H1 (cell line): ENCODE measurements around the gene MLPH.

Experiments used
- CTBP2 ChIP-seq: IDR thresholded peaks from 2 replicates; pipeline ENCODE4 v1.7.0; 2011; ENCODE audit warnings: borderline replicate concordance, mild to moderate bottlenecking, moderate library complexity, mixed read lengths, low read length; ENCODE audit not compliant: insufficient read depth, insufficient read length
- EP300 ChIP-seq, 2 experiments: IDR thresholded peaks; 1 replicate in 1 of 2; 2 replicates in 1 of 2; pipeline ENCODE4 v1.6.1; 2011 to 2012; ENCODE audit warnings: low read depth in 2 of 2, low read length in 2 of 2, mild to moderate bottlenecking in 2 of 2, borderline replicate concordance in 1 of 2, inconsistent platforms in 1 of 2, moderate library complexity in 1 of 2
- JUN ChIP-seq: IDR thresholded peaks from 2 replicates; pipeline ENCODE4 v1.6.1; 2011; ENCODE audit warnings: low read depth, mild to moderate bottlenecking, improper control_type of control experiment, low read length
- KDM1A ChIP-seq: fragments of 200-600, 300-600 bp; sonication (generic); IDR thresholded peaks from 2 replicates; pipeline ENCODE4 v1.7.1; 2016; ENCODE audit warnings: mild to moderate bottlenecking, low read length, borderline replicate concordance
- POLR2A ChIP-seq, 2 experiments: IDR thresholded peaks; 1 replicate in 1 of 2; 2 replicates in 1 of 2; pipeline ENCODE4 v1.6.1; 2011; ENCODE audit warnings: low read depth in 2 of 2, low read length in 2 of 2, mild to moderate bottlenecking in 2 of 2; ENCODE audit errors: control extremely low read depth in 1 of 2
- POLR2AphosphoS5 ChIP-seq: IDR thresholded peaks from 2 replicates; pipeline ENCODE4 v1.6.1; 2011; ENCODE audit warnings: low read depth, low read length
- RFX5 ChIP-seq: IDR thresholded peaks from 2 replicates; pipeline ENCODE4 v1.6.1; 2011; ENCODE audit warnings: low read depth, low read length, improper control_type of control experiment, borderline replicate concordance
- TAF1 ChIP-seq: IDR thresholded peaks from 2 replicates; pipeline ENCODE4 v1.6.1; 2011; ENCODE audit warnings: mild to moderate bottlenecking, low read depth, low read length
- TBP ChIP-seq: IDR thresholded peaks from 2 replicates; pipeline ENCODE4 v1.6.1; 2011; ENCODE audit warnings: low read depth, low read length, improper control_type of control experiment
- TF ChIP-seq, protein P1 (sequence below), 3 experiments: IDR thresholded peaks; 1 replicate in 2 of 3; 2 replicates in 1 of 3; pipeline versions ENCODE4 v1.5.1 to v1.6.1; 2011; ENCODE audit warnings: low read length in 3 of 3, mild to moderate bottlenecking in 3 of 3, inconsistent platforms in 2 of 3, low read depth in 1 of 3, moderate library complexity in 1 of 3; ENCODE audit not compliant: insufficient read depth in 1 of 3; ENCODE audit errors: control extremely low read depth in 1 of 3
- TF ChIP-seq, protein P2 (sequence below): IDR thresholded peaks from 2 replicates; pipeline ENCODE4 v1.6.1; 2012; ENCODE audit warnings: inconsistent platforms

DNA sequence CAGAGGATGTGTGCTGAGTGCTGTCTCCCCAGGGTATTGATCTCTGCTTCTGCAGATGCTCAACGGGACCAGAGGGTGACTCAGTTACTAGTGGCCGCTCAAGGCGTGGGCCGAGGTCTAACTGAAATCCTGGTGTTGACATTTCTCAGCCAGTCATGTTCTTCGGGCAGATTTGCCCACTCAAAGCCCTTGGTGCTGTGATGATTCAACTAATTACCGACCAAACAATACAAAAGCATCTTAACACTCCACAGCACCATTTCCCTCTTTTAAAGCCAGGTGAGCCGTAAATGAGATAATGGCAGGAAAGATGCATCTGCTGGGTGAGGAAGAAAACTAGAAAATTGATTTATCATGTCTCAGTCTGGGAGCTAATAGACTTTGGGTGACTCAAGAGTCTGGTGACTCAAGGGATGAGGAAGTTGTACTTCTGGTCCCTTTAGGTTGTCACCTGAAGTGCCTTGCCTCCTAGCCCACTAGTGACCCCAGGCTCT is 46.7 kb downstream of the MLPH start:
- TF ChIP-seq POLR2AphosphoS5, result no peak
- TF ChIP-seq, protein P1, sequence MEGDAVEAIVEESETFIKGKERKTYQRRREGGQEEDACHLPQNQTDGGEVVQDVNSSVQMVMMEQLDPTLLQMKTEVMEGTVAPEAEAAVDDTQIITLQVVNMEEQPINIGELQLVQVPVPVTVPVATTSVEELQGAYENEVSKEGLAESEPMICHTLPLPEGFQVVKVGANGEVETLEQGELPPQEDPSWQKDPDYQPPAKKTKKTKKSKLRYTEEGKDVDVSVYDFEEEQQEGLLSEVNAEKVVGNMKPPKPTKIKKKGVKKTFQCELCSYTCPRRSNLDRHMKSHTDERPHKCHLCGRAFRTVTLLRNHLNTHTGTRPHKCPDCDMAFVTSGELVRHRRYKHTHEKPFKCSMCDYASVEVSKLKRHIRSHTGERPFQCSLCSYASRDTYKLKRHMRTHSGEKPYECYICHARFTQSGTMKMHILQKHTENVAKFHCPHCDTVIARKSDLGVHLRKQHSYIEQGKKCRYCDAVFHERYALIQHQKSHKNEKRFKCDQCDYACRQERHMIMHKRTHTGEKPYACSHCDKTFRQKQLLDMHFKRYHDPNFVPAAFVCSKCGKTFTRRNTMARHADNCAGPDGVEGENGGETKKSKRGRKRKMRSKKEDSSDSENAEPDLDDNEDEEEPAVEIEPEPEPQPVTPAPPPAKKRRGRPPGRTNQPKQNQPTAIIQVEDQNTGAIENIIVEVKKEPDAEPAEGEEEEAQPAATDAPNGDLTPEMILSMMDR (IDR thresholded peaks at IDR 0.05; ENCODE audit: control extremely low read depth in 1 of 3, insufficient read depth in 1 of 3, low read depth in 1 of 3, low read length in 3 of 3), result no peak
- TF ChIP-seq JUN, result no peak
- TF ChIP-seq TAF1, result no peak
- TF ChIP-seq, protein P2, sequence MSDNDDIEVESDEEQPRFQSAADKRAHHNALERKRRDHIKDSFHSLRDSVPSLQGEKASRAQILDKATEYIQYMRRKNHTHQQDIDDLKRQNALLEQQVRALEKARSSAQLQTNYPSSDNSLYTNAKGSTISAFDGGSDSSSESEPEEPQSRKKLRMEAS, result no peak
- no peak for TF ChIP-seq POLR2A (IDR thresholded peaks at IDR 0.05; ENCODE audit: control extremely low read depth in 1 of 2, low read depth in 2 of 2, low read length in 2 of 2)
- TF ChIP-seq KDM1A, result no peak
- no peak for TF ChIP-seq RFX5
- TF ChIP-seq CTBP2, result no peak
- no peak for TF ChIP-seq TBP
- TF ChIP-seq EP300 (IDR thresholded peaks at IDR 0.05; ENCODE audit: borderline replicate concordance in 1 of 2, low read depth in 2 of 2, low read length in 2 of 2), result no peak
